GM18505 (cell line): ENCODE data around the gene EPB41L4A.

ENCODE experiments used
- ATAC-seq: cut with Tn5 transposase; IDR thresholded peaks from one replicate; pipeline ENCODE4 v1.9.1; 2021; ENCODE audit not compliant: unreplicated experiment
- POLR2A ChIP-seq: IDR thresholded peaks from 4 replicates; pipeline ENCODE4 v1.6.1; 2011; ENCODE audit warnings: borderline replicate concordance; ENCODE audit not compliant: insufficient read depth, insufficient read length; ENCODE audit errors: extremely low read depth

Gene EPB41L4A

DNA sequence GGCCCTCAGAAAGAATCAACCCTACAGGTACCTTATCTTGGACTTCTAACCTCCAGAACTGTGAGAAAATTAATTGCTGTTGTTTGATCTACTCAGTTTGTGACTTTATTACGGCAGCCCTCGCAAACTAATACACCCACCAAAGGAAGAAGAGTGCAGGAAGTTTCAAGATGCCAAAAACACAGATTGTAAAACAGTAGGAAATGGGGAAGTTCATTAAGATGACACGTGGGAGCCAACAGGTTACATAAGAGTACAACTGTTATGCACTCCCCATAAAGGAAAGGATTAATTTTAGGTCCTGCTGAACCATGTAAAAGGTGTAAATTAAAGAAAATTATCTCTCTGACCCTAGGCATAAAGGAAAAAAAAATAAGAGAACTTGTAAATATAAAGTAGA, 294.3 kb downstream of the EPB41L4A start:
- ATAC-seq = no peak
- no peak for TF ChIP-seq POLR2A

DNA sequence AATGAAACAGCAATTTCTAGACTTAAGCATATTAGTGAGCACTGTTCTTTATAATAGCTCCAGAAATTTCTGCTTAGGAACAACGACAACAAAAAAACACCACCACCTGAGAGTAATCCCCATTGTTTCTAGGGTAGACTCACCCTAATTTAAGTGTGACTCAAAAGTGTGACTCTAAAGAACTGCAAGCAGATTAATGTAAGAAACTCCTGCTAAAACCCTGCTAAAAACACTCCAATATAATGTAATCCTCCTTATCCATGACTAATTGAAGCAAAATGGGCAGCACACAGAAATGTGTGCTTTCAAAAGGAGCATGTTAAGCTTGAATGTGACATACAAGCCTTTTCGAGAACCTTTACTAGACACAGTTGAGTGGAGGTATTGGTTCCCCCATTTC, 296.0 kb downstream of the EPB41L4A start:
- TF ChIP-seq POLR2A = no peak
- no peak for ATAC-seq

DNA sequence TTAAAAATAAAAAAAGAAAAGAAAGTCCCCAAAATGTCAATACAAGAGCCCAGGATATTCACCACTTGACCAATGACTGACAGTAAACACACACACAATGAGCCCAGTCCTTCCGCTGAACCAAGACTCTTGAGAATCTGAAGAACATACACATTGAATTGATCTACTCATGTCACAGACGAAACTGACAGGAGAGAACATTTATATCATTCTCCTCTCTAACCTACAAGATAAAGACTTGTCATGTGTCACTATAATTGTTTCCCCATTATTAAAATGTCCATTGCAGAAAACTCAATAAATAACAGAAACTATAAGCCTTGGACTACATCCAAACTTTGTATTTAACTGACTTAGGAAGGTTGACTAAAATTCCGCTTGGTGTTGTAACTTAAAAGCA, 296.7 kb downstream of the EPB41L4A start:
- TF ChIP-seq POLR2A = no peak
- no peak for ATAC-seq

DNA sequence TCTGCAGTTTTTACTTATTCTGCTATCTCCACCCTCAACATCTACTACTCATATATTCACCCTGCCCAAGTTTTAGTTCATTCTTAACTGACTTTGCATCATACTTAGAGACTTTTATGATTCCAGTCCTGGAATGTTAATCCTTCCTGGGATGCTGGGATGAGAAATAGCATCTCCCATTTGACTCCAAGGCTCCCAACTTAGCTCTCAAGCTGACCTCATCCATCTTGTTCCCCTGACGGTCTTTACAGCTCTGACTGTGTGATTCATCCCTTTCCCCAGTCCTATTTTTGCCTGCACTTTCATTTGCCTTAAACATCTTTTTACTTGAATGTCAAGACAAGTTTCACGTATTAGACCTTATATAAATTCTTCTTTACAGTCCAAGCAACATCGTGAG, 297.8 kb downstream of the EPB41L4A start:
- no peak for TF ChIP-seq POLR2A
- no peak for ATAC-seq

GRCh38 chr5:112119969-112120368, 299.1 kb downstream of the EPB41L4A start:
- ATAC-seq = peak; percentile 10
- no peak for TF ChIP-seq POLR2A

GRCh38 chr5:112119508-112119907, 299.6 kb downstream of the EPB41L4A start:
- ATAC-seq = peak; percentile 58
- no peak for TF ChIP-seq POLR2A

GRCh38 chr5:112117551-112117950, 301.5 kb downstream of the EPB41L4A start:
- no peak for TF ChIP-seq POLR2A

GRCh38 chr5:112116371-112116770, 302.7 kb downstream of the EPB41L4A start:
- peak; percentile 49 for ATAC-seq
- no peak for TF ChIP-seq POLR2A

More at GRCh38 chr5:112117551-112117950, 301.5 kb downstream of the EPB41L4A start:
- ATAC-seq = no peak

GRCh38 chr5:112113565-112113964, 305.5 kb downstream of the EPB41L4A start:
- ATAC-seq = no peak
- TF ChIP-seq POLR2A = no peak
